HepG2 (cell line): Measurements from ENCODE around the gene CACNA2D1. TPM values are rescaled to one million over a fixed set of nuclear protein-coding genes. Genes with fewer than 3 reads are reported as not detected.

Experiments used
- ATAC-seq: fragments of 200-7000 bp; cut with Tn5 transposase; 3 replicates; pipeline ENCODE4 v1.9.1; 2020; ENCODE audit warnings: mild to moderate bottlenecking, moderate library complexity
- BruUV-seq: library from RNA; stranded (reverse); fragments of 400-500 nt; replicated peaks from 2 replicates; lab custom pipeline; 2021; lab: Mats Ljungman, UMichigan
- CTCF ChIA-PET: fragments of 300-600 bp; formaldehyde crosslinking; extraction: SDS; loops from one replicate; lab custom pipeline; 2021; ENCODE audit warnings: low total read pairs, inconsistent platforms, low intra/inter-chr PET ratio; lab: Yijun Ruan, JAX
- POLR2A ChIA-PET: fragments of 350-600 bp; sonication (Branson Sonifier 250); formaldehyde crosslinking; loops from one replicate; lab custom pipeline; 2020; ENCODE audit warnings: antibody characterized with exemption, inconsistent platforms; lab: Yijun Ruan, JAX
- DNase-seq: peaks from one replicate; pipeline ENCODE4 v3.0.0-alpha.2; 2015; ENCODE audit warnings: low spot score
- FAIRE-seq: peaks from 3 replicates; lab custom pipeline; 2011; peaks lifted over from hg19 to GRCh38; lab: Jason Lieb, UNC
- H2AFZ ChIP-seq: one replicate; pipeline ENCODE4 v1.6.1; 2011; ENCODE audit warnings: low read length, inconsistent platforms
- H3K27ac ChIP-seq: fragments of 300-600 bp; 3 replicates; pipeline ENCODE4 v1.8.0; 2011; ENCODE audit warnings: mixed run types, mild to moderate bottlenecking, mixed read lengths, low read length, inconsistent platforms; ENCODE audit not compliant: insufficient read depth; ENCODE audit errors: extremely low read length
- H3K27me3 ChIP-seq, 2 experiments: fragments of 200-600 bp in 1 of 2; 2 replicates in 1 of 2; 3 replicates in 1 of 2; pipeline versions ENCODE4 v1.6.0 to v1.8.0; 2011; ENCODE audit warnings: low read length in 2 of 2, mild to moderate bottlenecking in 2 of 2, moderate library complexity in 2 of 2, inconsistent platforms in 1 of 2; ENCODE audit not compliant: insufficient read depth in 2 of 2, control insufficient read depth in 1 of 2
- H3K36me3 ChIP-seq, 2 experiments: fragments of 200-600 bp in 1 of 2; replicated peaks in 1 of 2; 2 replicates in 1 of 2; 3 replicates in 1 of 2; pipeline versions ENCODE4 v1.5.1 to v1.8.0; 2011; ENCODE audit warnings: low read length in 2 of 2, inconsistent platforms in 1 of 2; ENCODE audit not compliant: insufficient read depth in 2 of 2, control insufficient read depth in 1 of 2
- H3K4me1 ChIP-seq: 2 replicates; pipeline ENCODE4 v1.5.1; 2012; ENCODE audit warnings: low read length, inconsistent platforms; ENCODE audit not compliant: insufficient read depth
- H3K4me2 ChIP-seq: 2 replicates; pipeline ENCODE4 v1.6.0; 2011; ENCODE audit warnings: low read depth, low read length, inconsistent platforms
- H3K4me3 ChIP-seq, 3 experiments: fragments of 200-600 bp in 1 of 3; sonication (generic), shearing (Covaris generic) in 1 of 3; replicated peaks in 1 of 3; 2 replicates each; pipeline ENCODE4 v1.5.1; 2011 to 2016; ENCODE audit warnings: low read length in 3 of 3, inconsistent platforms in 2 of 3, low read depth in 2 of 3, mild to moderate bottlenecking in 2 of 3, control low read depth in 1 of 3, mixed read lengths in 1 of 3; ENCODE audit not compliant: insufficient read depth in 1 of 3
- H3K79me2 ChIP-seq: one replicate; pipeline ENCODE4 v1.6.1; 2011; ENCODE audit warnings: low read length, inconsistent platforms; ENCODE audit not compliant: insufficient read depth
- H3K9ac ChIP-seq: 2 replicates; pipeline ENCODE4 v1.6.0; 2011; ENCODE audit warnings: mild to moderate bottlenecking, low read depth, low read length, inconsistent platforms; ENCODE audit not compliant: insufficient read depth
- H3K9me3 ChIP-seq: 2 replicates; pipeline ENCODE4 v1.5.1; 2012; ENCODE audit warnings: mild to moderate bottlenecking, low read length
- H4K20me1 ChIP-seq: 2 replicates; pipeline ENCODE4 v1.6.0; 2011; ENCODE audit warnings: inconsistent platforms, mild to moderate bottlenecking, low read length, moderate library complexity; ENCODE audit not compliant: insufficient read depth
- ADNP ChIP-seq: sonication (generic); formaldehyde crosslinking; IDR thresholded peaks from 2 replicates; pipeline ENCODE4 v1.4.0; 2020; ENCODE audit warnings: missing genetic modification reagents
- GFI1 ChIP-seq: sonication (generic); formaldehyde crosslinking; IDR thresholded peaks from 2 replicates; pipeline ENCODE4 v1.5.0; 2020; ENCODE audit warnings: missing genetic modification reagents, mild to moderate bottlenecking, borderline replicate concordance
- GTF3A ChIP-seq: sonication (generic); formaldehyde crosslinking; conservative IDR thresholded peaks from 2 replicates; pipeline ENCODE4 v1.4.0; 2020; ENCODE audit warnings: mild to moderate bottlenecking, missing genetic modification reagents
- HDAC6 ChIP-seq: fragments of 200-600 bp; sonication (generic); IDR thresholded peaks from 2 replicates; pipeline ENCODE4 v1.7.0; 2017; ENCODE audit warnings: mild to moderate bottlenecking, antibody characterized with exemption, low read length, low read depth
- MXD1 ChIP-seq: sonication (generic); formaldehyde crosslinking; IDR thresholded peaks from 2 replicates; pipeline ENCODE4 v1.4.0; 2020; ENCODE audit warnings: mild to moderate bottlenecking, missing genetic modification reagents
- RBAK ChIP-seq: sonication (generic); formaldehyde crosslinking; IDR thresholded peaks from 2 replicates; pipeline ENCODE4 v1.5.1; 2020; ENCODE audit warnings: mild to moderate bottlenecking, missing genetic modification reagents
- ZFP62 ChIP-seq: sonication (generic); formaldehyde crosslinking; IDR thresholded peaks from 2 replicates; pipeline ENCODE4 v1.4.0; 2020; ENCODE audit warnings: missing genetic modification reagents
- ZNF101 ChIP-seq: sonication (generic); formaldehyde crosslinking; IDR thresholded peaks from 2 replicates; pipeline ENCODE4 v1.4.0; 2020; ENCODE audit warnings: mild to moderate bottlenecking, low read depth, missing genetic modification reagents, borderline replicate concordance
- ZNF230 ChIP-seq: sonication (generic); formaldehyde crosslinking; IDR thresholded peaks from 2 replicates; pipeline ENCODE4 v1.4.0; 2020; ENCODE audit warnings: mild to moderate bottlenecking, missing genetic modification reagents
- ZNF3 ChIP-seq: IDR thresholded peaks from 2 replicates; pipeline ENCODE4 v1.7.0; 2017; ENCODE audit warnings: inconsistent platforms
- ZNF414 ChIP-seq: sonication (generic); formaldehyde crosslinking; IDR thresholded peaks from 2 replicates; pipeline ENCODE4 v1.5.0; 2020; ENCODE audit warnings: missing genetic modification reagents
- ZNF552 ChIP-seq: sonication (generic); formaldehyde crosslinking; IDR thresholded peaks from 2 replicates; pipeline ENCODE4 v1.9.0; 2022; ENCODE audit warnings: missing genetic modification reagents, mild to moderate bottlenecking, borderline replicate concordance
- ZNF607 ChIP-seq: sonication (generic); formaldehyde crosslinking; IDR thresholded peaks from 2 replicates; pipeline ENCODE4 v1.5.1; 2020; ENCODE audit warnings: missing genetic modification reagents, mild to moderate bottlenecking, borderline replicate concordance
- ZNF709 ChIP-seq: sonication (generic); formaldehyde crosslinking; IDR thresholded peaks from 2 replicates; pipeline ENCODE4 v1.5.0; 2020; ENCODE audit warnings: mild to moderate bottlenecking, missing genetic modification reagents
- ZSCAN12 ChIP-seq: sonication (generic); formaldehyde crosslinking; IDR thresholded peaks from 2 replicates; pipeline ENCODE4 v1.9.0; 2021; ENCODE audit warnings: mild to moderate bottlenecking, missing genetic modification reagents
- WGBS: methylation state at CpG from one replicate; pipeline ENCODE4 v1.1.6; 2017; ENCODE audit warnings: low lambda C conversion rate; 5-methylcytosine and 5-hydroxymethylcytosine counted together
- in situ Hi-C: cut with HindIII; loops from 2 replicates; pipeline ENCODE4 v1.10.0; 2017; ENCODE audit warnings: low pct_unique_long_range_greater_than_20kb; ENCODE audit not compliant: extremely low pct_ligation_motif_present
- intact Hi-C: fragments of 100-400 bp; cut with micrococcal nuclease; formaldehyde crosslinking; loops from one replicate; pipeline ENCODE4 v1.10.0; 2022; ENCODE audit not compliant: unreplicated experiment
- polyA plus RNA-seq, 8 experiments: library from polyadenylated mRNA; depleted of rRNA in 3 of 8; stranded (reverse) in 7 of 8; unstranded in 1 of 8; fragments of >200 nt; fragmentation: Illumina TruSeq in 4 of 8; extraction: Trizol in 4 of 8; gene quantifications; 2 replicates each; pipeline versions ENCODE4 v1.2.1 to v1.2.3, GENCODE V29; 2011 to 2016; ENCODE audit warnings: low read depth in 4 of 8, missing spikeins in 1 of 8, mixed read lengths in 1 of 8; ENCODE audit not compliant: insufficient read depth in 1 of 8
- total RNA-seq, 5 experiments: library from RNA; depleted of rRNA; stranded (reverse); fragments of >200 nt; fragmentation: Illumina TruSeq; extraction: Trizol; gene quantifications; 2 replicates each; pipeline ENCODE4 v1.2.3, GENCODE V29; 2016; ENCODE audit warnings: low read depth in 1 of 5
- TF ChIP-seq, protein P1 (sequence below): sonication (generic); formaldehyde crosslinking; IDR thresholded peaks from 2 replicates; pipeline ENCODE4 v1.4.0; 2020; ENCODE audit warnings: missing genetic modification reagents; ENCODE audit errors: not compliant biosample characterization
- TF ChIP-seq, protein P2 (sequence below): sonication (generic); formaldehyde crosslinking; IDR thresholded peaks from 2 replicates; pipeline ENCODE4 v1.4.0; 2020; ENCODE audit warnings: missing genetic modification reagents
- TF ChIP-seq, protein P3 (sequence below): sonication (generic); formaldehyde crosslinking; conservative IDR thresholded peaks from 2 replicates; pipeline ENCODE4 v1.8.0; 2022; ENCODE audit warnings: mild to moderate bottlenecking, moderate library complexity, missing genetic modification reagents

CACNA2D1 gene
- total and polyA plus RNA-seq, 2 of the 13 experiments (the other 11 are each of a cell fraction or from before 2014, with no cell fraction given): not detected

DNA sequence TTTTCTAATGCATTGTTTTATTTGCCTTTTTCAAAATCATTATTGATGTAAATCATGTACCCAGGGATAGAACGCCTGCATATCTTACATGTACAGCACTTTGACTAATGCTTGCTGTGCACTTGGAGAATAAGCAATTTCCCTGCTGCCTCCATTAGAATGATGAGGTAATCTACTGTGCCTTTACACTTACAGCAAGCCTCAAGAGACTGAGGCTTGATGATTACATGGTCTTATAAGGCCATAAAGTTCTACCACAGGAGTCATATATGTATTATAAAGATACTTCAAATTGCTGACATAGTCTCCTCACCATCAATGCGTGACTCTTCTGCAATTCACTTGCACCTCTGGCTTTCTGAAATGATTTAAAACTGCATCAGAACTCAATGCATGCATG, 345.2 kb downstream of the CACNA2D1 start (continued):
- no peak for TF ChIP-seq ZNF552
- TF ChIP-seq ZNF3: no peak
- TF ChIP-seq ZNF607 (CRISPR knock-in tag): no peak
- no peak for TF ChIP-seq ZSCAN12 (CRISPR knock-in tag)
- no peak for TF ChIP-seq HDAC6
- TF ChIP-seq ZNF709 (CRISPR knock-in tag): no peak
- no peak for TF ChIP-seq ZNF230
- TF ChIP-seq MXD1 (CRISPR knock-in tag): no peak
- no peak for TF ChIP-seq ZNF101 (CRISPR knock-in tag)

- ChIA-PET CTCF (no interaction called here), POLR2A (no interaction called here)
- H3K27ac ChIP-seq: no peak overlapping the region
- ATAC-seq: no peak
- H3K9ac ChIP-seq: no peak overlapping the region
- intact Hi-C loops: no loop called here
- in situ Hi-C loops: no loop called here
- H3K9me3 ChIP-seq: no peaks in the 10 kb centered on the region
- no peaks in the 10 kb centered on the region for H3K27me3 ChIP-seq
- FAIRE-seq: no peak
- no peak for DNase-seq
- no peak overlapping the region for H3K4me2 ChIP-seq
- H3K36me3 ChIP-seq: no peaks in the 10 kb centered on the region
- BruUV-seq: no TSS peak
- H3K4me1 ChIP-seq: no peaks in the 10 kb centered on the region
- no peaks in the 10 kb centered on the region for H4K20me1 ChIP-seq
- H2AFZ ChIP-seq: no peak overlapping the region
- WGBS: 0% methylated on average over 4 of the region's 4 CpGs
- no peaks in the 10 kb centered on the region for H3K79me2 ChIP-seq
- H3K4me3 ChIP-seq: no peak overlapping the region
- TF ChIP-seq ADNP (no peak), ZFP62 (no peak), ZNF414 (no peak), RBAK (CRISPR knock-in tag) (no peak), GFI1 (CRISPR knock-in tag) (no peak), GTF3A (CRISPR knock-in tag) (no peak)
- TF ChIP-seq, protein P1, sequence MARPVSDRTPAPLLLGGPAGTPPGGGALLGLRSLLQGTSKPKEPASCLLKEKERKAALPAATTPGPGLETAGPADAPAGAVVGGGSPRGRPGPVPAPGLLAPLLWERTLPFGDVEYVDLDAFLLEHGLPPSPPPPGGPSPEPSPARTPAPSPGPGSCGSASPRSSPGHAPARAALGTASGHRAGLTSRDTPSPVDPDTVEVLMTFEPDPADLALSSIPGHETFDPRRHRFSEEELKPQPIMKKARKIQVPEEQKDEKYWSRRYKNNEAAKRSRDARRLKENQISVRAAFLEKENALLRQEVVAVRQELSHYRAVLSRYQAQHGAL (CRISPR knock-in tag): no peak
- TF ChIP-seq, protein P2, sequence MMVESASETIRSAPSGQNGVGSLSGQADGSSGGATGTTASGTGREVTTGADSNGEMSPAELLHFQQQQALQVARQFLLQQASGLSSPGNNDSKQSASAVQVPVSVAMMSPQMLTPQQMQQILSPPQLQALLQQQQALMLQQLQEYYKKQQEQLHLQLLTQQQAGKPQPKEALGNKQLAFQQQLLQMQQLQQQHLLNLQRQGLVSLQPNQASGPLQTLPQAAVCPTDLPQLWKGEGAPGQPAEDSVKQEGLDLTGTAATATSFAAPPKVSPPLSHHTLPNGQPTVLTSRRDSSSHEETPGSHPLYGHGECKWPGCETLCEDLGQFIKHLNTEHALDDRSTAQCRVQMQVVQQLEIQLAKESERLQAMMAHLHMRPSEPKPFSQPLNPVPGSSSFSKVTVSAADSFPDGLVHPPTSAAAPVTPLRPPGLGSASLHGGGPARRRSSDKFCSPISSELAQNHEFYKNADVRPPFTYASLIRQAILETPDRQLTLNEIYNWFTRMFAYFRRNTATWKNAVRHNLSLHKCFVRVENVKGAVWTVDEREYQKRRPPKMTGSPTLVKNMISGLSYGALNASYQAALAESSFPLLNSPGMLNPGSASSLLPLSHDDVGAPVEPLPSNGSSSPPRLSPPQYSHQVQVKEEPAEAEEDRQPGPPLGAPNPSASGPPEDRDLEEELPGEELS (CRISPR knock-in tag): no peak
- TF ChIP-seq, protein P3, sequence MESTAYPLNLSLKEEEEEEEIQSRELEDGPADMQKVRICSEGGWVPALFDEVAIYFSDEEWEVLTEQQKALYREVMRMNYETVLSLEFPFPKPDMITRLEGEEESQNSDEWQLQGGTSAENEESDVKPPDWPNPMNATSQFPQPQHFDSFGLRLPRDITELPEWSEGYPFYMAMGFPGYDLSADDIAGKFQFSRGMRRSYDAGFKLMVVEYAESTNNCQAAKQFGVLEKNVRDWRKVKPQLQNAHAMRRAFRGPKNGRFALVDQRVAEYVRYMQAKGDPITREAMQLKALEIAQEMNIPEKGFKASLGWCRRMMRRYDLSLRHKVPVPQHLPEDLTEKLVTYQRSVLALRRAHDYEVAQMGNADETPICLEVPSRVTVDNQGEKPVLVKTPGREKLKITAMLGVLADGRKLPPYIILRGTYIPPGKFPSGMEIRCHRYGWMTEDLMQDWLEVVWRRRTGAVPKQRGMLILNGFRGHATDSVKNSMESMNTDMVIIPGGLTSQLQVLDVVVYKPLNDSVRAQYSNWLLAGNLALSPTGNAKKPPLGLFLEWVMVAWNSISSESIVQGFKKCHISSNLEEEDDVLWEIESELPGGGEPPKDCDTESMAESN (CRISPR knock-in tag): no peak
Measured at GRCh38 chr7:82091126-82091684, 352.4 kb downstream of the CACNA2D1 start.
